HepG2 (cell line): ENCODE data around the gene TBCCD1. TPM values are rescaled to one million over a fixed set of nuclear protein-coding genes. Genes with fewer than 3 reads are reported as not detected.

Experiments
- ARID3A ChIP-seq: IDR thresholded peaks from 2 replicates; pipeline ENCODE4 v1.6.1; 2012; ENCODE audit warnings: low read depth, low read length, improper control_type of control experiment
- ARNTL ChIP-seq: sonication (generic); formaldehyde crosslinking; IDR thresholded peaks from 2 replicates; pipeline ENCODE4 v1.4.0; 2020; ENCODE audit warnings: mild to moderate bottlenecking, missing genetic modification reagents
- BORCS8-MEF2B ChIP-seq: sonication (generic); formaldehyde crosslinking; IDR thresholded peaks from 2 replicates; pipeline ENCODE4 v1.8.0; 2022; ENCODE audit warnings: mild to moderate bottlenecking, missing genetic modification reagents
- CC2D1A ChIP-seq: sonication (generic); formaldehyde crosslinking; IDR thresholded peaks from 2 replicates; pipeline ENCODE4 v1.8.1; 2023; ENCODE audit warnings: mild to moderate bottlenecking, missing genetic modification reagents
- FOXA1 ChIP-seq, 2 experiments: fragments of 450-650 bp in 1 of 2; sonication (generic) in 1 of 2; formaldehyde crosslinking in 1 of 2; IDR thresholded peaks; 2 replicates each; pipeline versions ENCODE4 v1.4.0 to v1.6.1; 2016 to 2020; ENCODE audit warnings: missing genetic modification reagents in 1 of 2
- HOXA7 ChIP-seq: sonication (generic); formaldehyde crosslinking; IDR thresholded peaks from 2 replicates; pipeline ENCODE4 v1.8.1; 2022; ENCODE audit warnings: mild to moderate bottlenecking, missing genetic modification reagents, moderate library complexity
- KDM3A ChIP-seq: IDR thresholded peaks from 2 replicates; pipeline ENCODE4 v1.6.1; 2018; ENCODE audit warnings: low read depth, missing compliant biosample characterization
- KLF9 ChIP-seq: IDR thresholded peaks from 2 replicates; pipeline ENCODE4 v1.6.1; 2016; ENCODE audit warnings: low read depth
- MYPOP ChIP-seq: sonication (generic); formaldehyde crosslinking; IDR thresholded peaks from 2 replicates; pipeline ENCODE4 v1.8.1; 2023; ENCODE audit warnings: mild to moderate bottlenecking, moderate library complexity, missing genetic modification reagents
- NFKBIZ ChIP-seq: IDR thresholded peaks from 2 replicates; pipeline ENCODE4 v1.6.1; 2018; ENCODE audit warnings: missing genetic modification reagents, missing compliant biosample characterization
- PATZ1 ChIP-seq: sonication (generic); formaldehyde crosslinking; IDR thresholded peaks from 2 replicates; pipeline ENCODE4 v1.4.0; 2020; ENCODE audit warnings: missing genetic modification reagents
- PAWR ChIP-seq: sonication (generic); formaldehyde crosslinking; IDR thresholded peaks from 2 replicates; pipeline ENCODE4 v1.4.0; 2020; ENCODE audit warnings: missing genetic modification reagents, mild to moderate bottlenecking, borderline replicate concordance
- PCBP1 ChIP-seq: fragments of 200-400 bp; formaldehyde crosslinking; IDR thresholded peaks from 2 replicates; pipeline ENCODE4 v1.6.1; 2017; ENCODE audit warnings: mild to moderate bottlenecking, low read depth, low read length, borderline replicate concordance
- PREB ChIP-seq: sonication (generic); formaldehyde crosslinking; IDR thresholded peaks from 2 replicates; pipeline ENCODE4 v1.4.0; 2020; ENCODE audit warnings: missing genetic modification reagents
- RFXAP ChIP-seq: sonication (generic); formaldehyde crosslinking; IDR thresholded peaks from 2 replicates; pipeline ENCODE4 v1.4.0; 2020; ENCODE audit warnings: missing genetic modification reagents, borderline replicate concordance
- RXRA ChIP-seq: sonication (generic); formaldehyde crosslinking; IDR thresholded peaks from 2 replicates; pipeline ENCODE4 v1.5.1; 2020; ENCODE audit warnings: missing genetic modification reagents
- SMAD3 ChIP-seq: sonication (generic); formaldehyde crosslinking; IDR thresholded peaks from 2 replicates; pipeline ENCODE4 v1.4.0; 2020; ENCODE audit warnings: missing genetic modification reagents
- SMYD3 ChIP-seq: sonication (generic); formaldehyde crosslinking; IDR thresholded peaks from 2 replicates; pipeline ENCODE4 v1.8.1; 2023; ENCODE audit warnings: mild to moderate bottlenecking, missing genetic modification reagents
- ZBTB42 ChIP-seq: sonication (generic); formaldehyde crosslinking; IDR thresholded peaks from 2 replicates; pipeline ENCODE4 v1.5.0; 2020; ENCODE audit warnings: mild to moderate bottlenecking, missing genetic modification reagents
- ZFP1 ChIP-seq: IDR thresholded peaks from 2 replicates; pipeline ENCODE4 v1.6.1; 2016
- ZNF225 ChIP-seq: sonication (generic); formaldehyde crosslinking; IDR thresholded peaks from 2 replicates; pipeline ENCODE4 v1.4.0; 2020; ENCODE audit warnings: mild to moderate bottlenecking, missing genetic modification reagents
- ZNF331 ChIP-seq: sonication (generic); formaldehyde crosslinking; IDR thresholded peaks from 2 replicates; pipeline ENCODE4 v1.4.0; 2020; ENCODE audit warnings: missing genetic modification reagents
- ZNF354B ChIP-seq: sonication (generic); formaldehyde crosslinking; IDR thresholded peaks from 2 replicates; pipeline ENCODE4 v1.8.0; 2022; ENCODE audit warnings: mild to moderate bottlenecking, missing genetic modification reagents
- ZNF773 ChIP-seq: sonication (generic); formaldehyde crosslinking; IDR thresholded peaks from 2 replicates; pipeline ENCODE4 v1.4.0; 2020; ENCODE audit warnings: missing genetic modification reagents, borderline replicate concordance
- ZNF891 ChIP-seq: sonication (generic); formaldehyde crosslinking; IDR thresholded peaks from 2 replicates; pipeline ENCODE4 v1.5.0; 2020; ENCODE audit warnings: mild to moderate bottlenecking, missing genetic modification reagents
- polyA plus RNA-seq, 8 experiments: library from polyadenylated mRNA; depleted of rRNA in 3 of 8; stranded (reverse) in 7 of 8; unstranded in 1 of 8; fragments of >200 nt; fragmentation: Illumina TruSeq in 4 of 8; extraction: Trizol in 4 of 8; gene quantifications; 2 replicates each; pipeline versions ENCODE4 v1.2.1 to v1.2.3, GENCODE V29; 2011 to 2016; ENCODE audit warnings: low read depth in 4 of 8, missing spikeins in 1 of 8, mixed read lengths in 1 of 8; ENCODE audit not compliant: insufficient read depth in 1 of 8
- total RNA-seq, 5 experiments: library from RNA; depleted of rRNA; stranded (reverse); fragments of >200 nt; fragmentation: Illumina TruSeq; extraction: Trizol; gene quantifications; 2 replicates each; pipeline ENCODE4 v1.2.3, GENCODE V29; 2016; ENCODE audit warnings: low read depth in 1 of 5

The TBCCD1 gene
- total and polyA plus RNA-seq, 2 of the 13 experiments (the other 11 are each of a cell fraction or from before 2014, with no cell fraction given), result 13.6 to 16.2 TPM

- peak; percentile 90 for TF ChIP-seq PATZ1 (CRISPR knock-in tag)
- TF ChIP-seq FOXA1 (IDR thresholded peaks at IDR 0.05), result no peak
- TF ChIP-seq FOXA1 (CRISPR knock-in tag; IDR thresholded peaks at IDR 0.05), result no peak
- TF ChIP-seq ARID3A, result peak; percentile 29; the same call in 1 of the 2 replicates
- 0 out of 2 replicates have a peak, but pooled peaks have one; percentile 65 for TF ChIP-seq ZNF331 (CRISPR knock-in tag)
- TF ChIP-seq ARNTL (CRISPR knock-in tag), result peak; percentile 37; the same call in 1 of the 2 replicates
- TF ChIP-seq NFKBIZ, result no peak
- peak; percentile 73; the same call in 1 of the 2 replicates for TF ChIP-seq SMYD3 (CRISPR knock-in tag)
- TF ChIP-seq HOXA7 (CRISPR knock-in tag), result no peak
- TF ChIP-seq RXRA, result peak; percentile 44; the same call in 1 of the 2 replicates
- no peak for TF ChIP-seq PREB (CRISPR knock-in tag)
- TF ChIP-seq KLF9 (CRISPR knock-in tag), result no peak
- TF ChIP-seq MYPOP (CRISPR knock-in tag), result peak; percentile 84
- TF ChIP-seq ZBTB42 (CRISPR knock-in tag), result 0 out of 2 replicates have a peak, but pooled peaks have one; percentile 59
- TF ChIP-seq PAWR, result no peak
- TF ChIP-seq PCBP1, result no peak
- no peak; the same call in 1 of the 2 replicates for TF ChIP-seq ZNF225
- 0 out of 2 replicates have a peak, but pooled peaks have one; percentile 56 for TF ChIP-seq ZFP1
- TF ChIP-seq CC2D1A, result no peak
- TF ChIP-seq BORCS8-MEF2B (CRISPR knock-in tag), result peak; percentile 80; the same call in 1 of the 2 replicates
- peak; percentile 78; the same call in 1 of the 2 replicates for TF ChIP-seq ZNF891 (CRISPR knock-in tag)
- TF ChIP-seq ZNF354B (CRISPR knock-in tag), result peak; percentile 83; the same call in 1 of the 2 replicates
- peak; percentile 85; the same call in 1 of the 2 replicates for TF ChIP-seq KDM3A (CRISPR knock-in tag)
- TF ChIP-seq RFXAP (CRISPR knock-in tag), result no peak
- peak; percentile 74; the same call in 1 of the 2 replicates for TF ChIP-seq SMAD3 (CRISPR knock-in tag)
- no peak for TF ChIP-seq ZNF773 (CRISPR knock-in tag)
Measured at GRCh38 chr3:186567072-186567921, at the start of gene TBCCD1 (continued).
